HG02623 (cell line): ENCODE results near the gene DBNDD2.

ENCODE experiments used
- ATAC-seq: cut with Tn5 transposase; IDR thresholded peaks from one replicate; pipeline ENCODE4 v1.9.1; 2021; ENCODE audit warnings: moderate library complexity; ENCODE audit not compliant: unreplicated experiment

DBNDD2 gene, protein sequence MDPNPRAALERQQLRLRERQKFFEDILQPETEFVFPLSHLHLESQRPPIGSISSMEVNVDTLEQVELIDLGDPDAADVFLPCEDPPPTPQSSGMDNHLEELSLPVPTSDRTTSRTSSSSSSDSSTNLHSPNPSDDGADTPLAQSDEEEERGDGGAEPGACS

DNA sequence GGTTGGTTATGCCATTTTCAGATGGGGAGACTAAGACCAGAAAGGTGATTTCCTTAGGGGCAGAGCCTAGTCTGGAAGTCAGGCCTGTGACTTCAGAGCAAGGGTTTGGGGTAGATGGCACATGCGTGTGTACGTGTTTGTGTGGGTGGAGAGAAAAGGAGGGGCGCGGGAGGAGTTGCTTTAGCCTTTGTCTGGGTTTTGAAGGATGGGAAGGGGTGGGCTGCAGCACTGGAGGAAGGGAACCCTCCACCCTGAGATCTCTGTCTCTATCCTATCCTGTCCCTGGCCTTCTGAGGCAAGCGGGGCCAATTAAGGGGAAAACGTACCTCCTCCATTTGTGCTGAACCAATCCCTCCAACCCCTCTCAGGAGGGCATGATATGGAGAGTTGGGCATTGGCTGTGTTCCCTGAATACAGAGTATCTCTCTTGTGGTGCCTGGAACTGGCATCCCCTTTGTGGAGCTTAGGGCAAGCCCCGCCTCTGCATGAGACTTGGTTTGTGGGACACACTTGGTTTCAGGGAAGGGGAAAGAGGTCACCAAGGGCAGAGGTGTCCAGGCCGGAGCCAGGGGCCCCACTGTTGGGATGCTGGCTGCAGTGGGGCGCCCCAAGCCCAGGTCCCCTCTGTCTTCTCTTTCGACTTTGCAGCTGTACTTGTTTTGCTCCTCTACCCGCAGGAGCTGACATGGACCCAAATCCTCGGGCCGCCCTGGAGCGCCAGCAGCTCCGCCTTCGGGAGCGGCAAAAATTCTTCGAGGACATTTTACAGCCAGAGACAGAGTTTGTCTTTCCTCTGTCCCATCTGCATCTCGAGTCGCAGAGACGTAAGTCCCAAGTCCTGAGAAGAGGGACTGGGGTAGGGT is at the start of gene DBNDD2:
DBNDD2 (plus strand) TSS at position 507 of the 863 bp plus-strand sequence; CDS start at position 686, 179 bp downstream.
- no peak for ATAC-seq

GRCh38 chr20:45359069-45359405 is 49.1 kb upstream of the DBNDD2 start:
- no peak for ATAC-seq

- ATAC-seq: no peak
Observed at GRCh38 chr20:45359406-45360148, 48.5 kb upstream of the DBNDD2 start.

- no peak for ATAC-seq
Observed at GRCh38 chr20:45361793-45362192, 46.3 kb upstream of the DBNDD2 start.

- ATAC-seq: peak; percentile 87
Observed at GRCh38 chr20:45362804-45363610, 45.1 kb upstream of the DBNDD2 start, which contains the start of gene SYS1. Gene SYS1 (plus strand): TSS chr20:45363156. CDS start chr20:45363532, 376 bp downstream.

DNA sequence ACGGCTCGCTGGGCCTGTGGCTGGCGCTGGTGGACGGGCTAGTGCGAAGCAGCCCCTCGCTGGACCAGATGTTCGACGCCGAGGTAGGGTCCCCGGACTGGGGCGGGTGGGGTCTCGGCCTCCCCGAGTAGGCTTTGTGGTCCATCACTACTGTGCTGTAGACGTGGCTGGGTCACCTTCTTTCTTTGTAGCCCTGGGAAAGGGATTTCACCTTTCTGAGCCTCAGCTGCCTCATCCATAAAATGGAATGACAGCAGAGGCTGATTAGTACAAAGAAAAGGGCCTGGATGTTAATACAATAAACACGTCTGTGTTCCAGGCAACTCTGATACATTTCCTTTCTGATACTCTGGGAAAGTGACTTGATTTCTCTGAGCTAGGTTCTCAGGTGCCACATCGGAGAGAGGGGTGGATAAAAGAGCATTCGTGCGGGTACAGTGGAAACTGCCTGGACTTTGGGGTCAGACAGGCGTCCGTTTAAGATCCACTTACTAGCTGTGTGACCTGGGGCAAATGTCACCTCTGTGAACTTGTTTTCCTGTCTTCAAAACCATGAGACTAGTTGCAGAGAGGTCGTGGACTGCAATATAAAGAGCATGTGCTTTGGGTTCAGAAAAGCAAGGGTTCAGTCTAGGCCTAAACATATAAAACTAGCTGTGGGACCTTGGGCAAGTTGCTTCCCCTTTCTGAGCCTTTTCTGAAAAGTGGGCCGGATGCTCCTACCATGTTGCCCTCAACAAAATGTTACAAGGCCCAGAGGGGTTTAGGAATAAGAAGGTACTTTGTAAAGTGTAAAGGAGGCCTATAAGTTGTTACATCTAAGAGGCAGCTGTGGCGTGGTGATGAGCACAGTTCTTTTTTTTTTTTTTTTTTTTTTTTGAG is 44.2 kb upstream of the DBNDD2 start:
- no peak for ATAC-seq

DNA sequence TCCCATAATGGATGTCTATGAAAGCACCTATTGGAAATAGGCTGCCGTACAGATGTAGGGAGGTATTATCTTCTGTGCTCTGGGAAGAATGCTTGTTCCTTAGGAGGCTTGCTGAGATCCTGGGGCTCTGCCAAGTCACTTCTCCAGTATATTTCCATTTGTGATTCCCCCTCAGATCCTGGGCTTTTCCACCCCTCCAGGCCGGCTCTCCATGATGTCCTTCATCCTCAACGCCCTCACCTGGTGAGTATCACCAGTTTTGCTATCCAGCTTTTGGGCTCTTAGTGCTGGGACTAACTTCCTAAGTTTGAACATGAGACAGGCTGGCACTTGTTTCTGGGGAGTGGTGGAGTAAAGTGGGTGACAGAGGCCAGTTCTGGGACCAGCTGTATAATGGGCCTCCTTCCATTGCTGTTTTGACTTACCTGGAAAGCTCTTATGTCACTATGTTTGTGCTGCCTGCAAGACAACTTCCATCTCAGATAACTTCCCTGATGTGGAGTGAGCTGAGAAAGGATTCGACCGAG is 42.6 kb upstream of the DBNDD2 start:
- ATAC-seq: no peak

DNA sequence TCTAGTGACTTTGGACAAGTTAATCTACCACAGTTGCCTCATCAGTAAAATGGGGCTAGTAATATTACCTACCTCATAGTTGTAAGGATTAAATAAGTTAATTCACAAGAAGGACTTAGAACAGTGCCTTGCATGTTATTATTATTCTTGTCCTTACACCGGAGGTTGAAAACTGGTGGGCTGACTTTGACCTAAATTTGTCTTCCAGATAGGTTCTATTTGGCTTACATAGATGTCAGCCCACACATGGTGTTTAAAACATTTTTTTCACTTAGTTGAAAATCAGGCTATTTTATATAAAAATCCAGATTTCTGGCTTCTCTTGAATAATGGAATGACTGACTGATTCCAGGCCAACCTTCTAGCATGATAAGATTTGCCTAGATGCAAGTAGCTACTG is 41.9 kb upstream of the DBNDD2 start:
- ATAC-seq: no peak

- ATAC-seq: no peak
Observed at GRCh38 chr20:45366631-45367030, 41.5 kb upstream of the DBNDD2 start.

DNA sequence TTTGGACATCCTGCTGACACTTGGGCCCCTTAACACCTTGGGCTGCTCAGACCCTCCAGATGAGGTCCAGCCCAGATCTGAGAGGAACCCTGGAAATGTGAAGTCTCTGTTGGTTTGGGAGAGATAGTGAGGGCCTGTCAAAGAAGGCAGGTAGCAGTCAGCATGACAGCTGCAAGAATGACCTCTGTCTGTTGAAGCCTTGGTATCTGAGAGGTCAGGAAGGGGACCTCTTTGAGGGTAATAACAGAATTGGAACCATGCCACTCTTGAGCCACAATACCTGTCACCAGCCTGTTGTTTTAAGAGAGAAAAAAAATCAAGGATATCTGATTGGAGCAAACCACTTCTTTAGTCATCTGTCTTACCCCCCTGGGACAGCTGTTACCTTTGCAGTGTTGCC is 41.0 kb upstream of the DBNDD2 start:
- ATAC-seq: no peak

DNA sequence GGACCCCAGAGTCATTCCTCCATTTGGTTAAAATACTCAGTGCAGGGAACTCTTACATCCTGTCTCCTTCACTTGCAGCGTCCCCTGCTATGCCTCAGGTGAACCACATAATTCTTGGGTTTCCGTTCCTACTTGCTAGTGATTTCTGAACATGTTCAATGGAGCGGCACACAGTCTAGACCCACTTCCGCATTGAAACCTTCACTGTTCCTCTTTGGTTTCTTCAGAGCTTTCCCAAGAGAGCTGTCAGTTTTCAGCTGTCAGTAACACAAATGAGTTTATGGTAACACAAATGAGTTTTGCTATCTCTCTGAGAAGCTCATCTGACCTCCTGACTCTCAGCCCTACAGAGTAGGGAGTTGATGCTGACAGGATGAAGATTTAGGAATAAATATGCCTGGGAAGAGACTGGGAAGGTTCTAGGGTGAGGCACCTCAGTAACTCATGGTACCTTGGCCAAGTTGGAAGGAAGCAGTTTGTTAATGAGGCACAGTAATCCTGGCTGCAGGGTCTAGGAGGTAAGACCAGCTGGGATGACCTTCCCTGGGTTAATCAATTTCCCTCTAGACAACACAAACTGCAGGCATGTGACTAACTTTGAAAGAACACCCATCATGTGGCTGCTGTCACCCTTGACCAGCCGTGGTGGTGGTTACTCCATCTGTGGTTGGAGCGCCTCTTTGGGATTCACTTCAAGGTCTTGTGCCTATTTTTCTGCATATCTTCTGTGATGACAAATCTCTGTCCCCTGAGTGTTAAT is 39.7 kb upstream of the DBNDD2 start:
- peak; percentile 77 for ATAC-seq

DNA sequence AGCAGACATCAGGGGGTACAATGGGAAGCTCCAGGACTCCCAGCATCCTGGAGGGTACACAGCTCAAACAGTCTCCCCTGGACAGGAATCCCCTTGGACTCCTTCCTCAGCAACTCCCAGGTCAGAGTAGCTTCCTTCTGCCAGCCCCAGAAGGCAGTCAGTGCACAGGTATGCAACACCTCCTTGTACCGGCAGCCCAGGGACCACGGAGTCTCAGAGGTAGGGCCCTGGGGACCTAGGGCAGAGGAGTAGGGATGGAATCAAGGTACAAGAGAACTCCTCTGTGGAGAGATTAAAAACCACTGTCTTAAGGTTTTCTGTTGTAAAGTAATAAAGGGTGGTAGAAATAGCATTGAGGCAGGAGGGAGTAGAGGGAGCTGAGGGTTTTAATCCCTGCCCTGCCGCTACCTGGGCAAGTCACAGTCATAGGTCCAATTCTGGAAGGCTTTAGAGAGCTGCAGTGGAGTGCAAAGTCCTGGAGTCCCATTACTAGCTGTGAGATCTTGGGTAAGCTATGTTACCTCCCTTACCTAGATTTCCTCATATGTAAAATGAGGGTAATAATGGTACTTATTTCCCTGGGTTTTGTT is 37.4 kb upstream of the DBNDD2 start:
- no peak for ATAC-seq

DNA sequence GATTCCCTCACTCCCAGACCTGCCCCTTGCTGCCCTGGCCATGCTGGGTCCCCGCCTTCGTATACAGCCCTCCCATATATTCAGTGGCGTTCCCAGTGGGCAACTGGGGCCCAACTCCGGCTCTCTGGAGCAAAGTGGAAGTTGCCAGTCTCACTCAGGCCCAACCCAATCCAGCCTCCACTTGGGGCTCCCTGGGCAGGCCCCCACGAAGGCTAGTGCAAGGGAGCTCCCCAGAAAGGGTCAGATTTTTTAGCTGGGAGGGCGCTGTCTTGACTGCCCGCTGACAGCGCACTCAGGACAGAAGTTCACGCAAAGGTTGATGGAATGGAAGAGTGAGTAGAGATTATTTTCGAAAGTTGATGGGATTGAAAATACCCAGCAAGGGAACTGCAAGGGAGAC is 35.8 kb upstream of the DBNDD2 start:
- ATAC-seq: no peak

- ATAC-seq: no peak
Observed at GRCh38 chr20:45372646-45373352, 35.3 kb upstream of the DBNDD2 start.

GRCh38 chr20:45373353-45374100 is 34.6 kb upstream of the DBNDD2 start:
- peak; percentile 62 for ATAC-seq

DNA sequence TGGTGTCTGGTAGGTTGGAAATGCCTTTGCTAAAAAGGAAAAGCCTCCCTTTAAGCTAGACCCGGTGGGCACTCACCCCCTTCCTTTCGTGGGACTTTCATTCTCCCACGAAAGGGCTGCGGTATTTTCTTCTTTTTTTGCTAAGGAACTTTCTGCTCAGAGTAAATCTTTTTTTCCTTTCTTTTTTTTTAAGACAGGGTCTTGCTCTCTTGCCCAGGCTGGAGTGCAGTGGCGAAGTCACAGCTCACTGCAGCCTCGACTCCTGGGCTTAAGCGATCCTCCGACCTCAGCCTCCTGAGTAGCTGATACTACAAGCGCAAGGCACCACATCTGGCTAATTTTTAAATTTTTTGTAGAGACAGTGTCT is 34.0 kb upstream of the DBNDD2 start:
- no peak for ATAC-seq

DNA sequence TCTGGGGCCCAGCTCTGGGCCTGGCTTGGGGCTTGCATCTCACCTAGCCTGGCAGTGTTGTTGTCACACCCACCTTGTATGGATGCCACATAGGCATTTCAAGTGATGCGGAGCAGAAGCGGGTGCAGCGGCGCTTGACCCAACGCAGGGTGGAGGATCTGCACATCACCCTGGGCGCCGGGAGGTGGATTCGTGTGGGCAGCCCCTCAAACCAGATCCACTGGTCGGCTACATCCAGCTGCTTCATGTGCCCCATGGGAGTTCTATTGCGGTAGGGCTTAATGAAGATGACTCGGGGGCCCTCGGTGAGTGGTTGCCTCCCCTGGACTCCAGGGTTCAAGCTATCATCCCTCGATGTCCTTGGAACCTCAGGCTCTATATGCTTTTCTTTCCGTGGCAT is 33.1 kb upstream of the DBNDD2 start:
- ATAC-seq: no peak
